ENCODE data around the gene MAGI2.

Gene MAGI2

GRCh38 chr7:78786055-78786454 lies 667.4 kb downstream of the MAGI2 start:
- no peak for DNase-seq (ENCODE audit: low spot score)

- no peak for DNase-seq (ENCODE audit: low spot score)
Observed at GRCh38 chr7:78783179-78783962, 670.1 kb downstream of the MAGI2 start.

GRCh38 chr7:78780560-78780959 lies 672.9 kb downstream of the MAGI2 start:
- no peak for DNase-seq (ENCODE audit: low spot score)

GRCh38 chr7:78779788-78780187 lies 673.7 kb downstream of the MAGI2 start:
- no peak for DNase-seq (ENCODE audit: low spot score)

GRCh38 chr7:78777829-78778228 lies 675.6 kb downstream of the MAGI2 start:
- DNase-seq (ENCODE audit: low spot score): no peak

- no peak for DNase-seq (ENCODE audit: low spot score)
Observed at GRCh38 chr7:78770422-78771410, 682.8 kb downstream of the MAGI2 start.

GRCh38 chr7:78769481-78770101 lies 683.9 kb downstream of the MAGI2 start:
- no peak for DNase-seq (ENCODE audit: low spot score)

GRCh38 chr7:78768859-78769258 lies 684.6 kb downstream of the MAGI2 start:
- DNase-seq (ENCODE audit: low spot score): no peak

GRCh38 chr7:78765943-78766729 lies 687.3 kb downstream of the MAGI2 start:
- no peak for DNase-seq (ENCODE audit: low spot score)

GRCh38 chr7:78764571-78764970 lies 688.9 kb downstream of the MAGI2 start:
- DNase-seq (ENCODE audit: low spot score): no peak

GRCh38 chr7:78762625-78763024 lies 690.8 kb downstream of the MAGI2 start:
- DNase-seq (ENCODE audit: low spot score): no peak

- DNase-seq (ENCODE audit: low spot score): no peak
Observed at GRCh38 chr7:78760620-78761355, 692.7 kb downstream of the MAGI2 start.

- DNase-seq (ENCODE audit: low spot score): no peak
Observed at GRCh38 chr7:78752554-78752953, 700.9 kb downstream of the MAGI2 start.

- no peak for DNase-seq (ENCODE audit: low spot score)
Observed at GRCh38 chr7:78751253-78751652, 702.2 kb downstream of the MAGI2 start.

GRCh38 chr7:78749052-78749746 lies 704.3 kb downstream of the MAGI2 start:
- no peak for DNase-seq (ENCODE audit: low spot score)

GRCh38 chr7:78747592-78747991 lies 705.9 kb downstream of the MAGI2 start:
- DNase-seq (ENCODE audit: low spot score): no peak

- DNase-seq (ENCODE audit: low spot score): no peak
Observed at GRCh38 chr7:78746301-78746700, 707.2 kb downstream of the MAGI2 start.

GRCh38 chr7:78742694-78743093 lies 710.8 kb downstream of the MAGI2 start:
- DNase-seq (ENCODE audit: low spot score): no peak

GRCh38 chr7:78736548-78736947 lies 716.9 kb downstream of the MAGI2 start:
- DNase-seq (ENCODE audit: low spot score): no peak

- DNase-seq (ENCODE audit: low spot score): no peak
Observed at GRCh38 chr7:78734626-78735025, 718.8 kb downstream of the MAGI2 start.

Measured in CD4-positive, alpha-beta T cell treated with Interleukin-15 for 4 hours (primary cell).